Glutamatergic neuron (in vitro differentiated cells): ENCODE measurements around the gene AIP. TPM values are rescaled to one million over a fixed set of nuclear protein-coding genes. Genes with fewer than 3 reads are reported as not detected.

Experiments used
- DNase-seq: peaks from one replicate; pipeline ENCODE4 v3.0.0; 2022
- H3K27ac Mint-ChIP-seq: one replicate; pipeline ENCODE4 v1.8.0; 2020; ENCODE audit warnings: mild to moderate bottlenecking, mixed read lengths, inconsistent platforms; ENCODE audit not compliant: unreplicated experiment
- H3K27me3 Mint-ChIP-seq: one replicate; pipeline ENCODE4 v1.8.0; 2020; ENCODE audit warnings: mild to moderate bottlenecking, moderate library complexity, mixed read lengths, inconsistent platforms; ENCODE audit not compliant: unreplicated experiment
- H3K36me3 Mint-ChIP-seq: one replicate; pipeline ENCODE4 v1.8.0; 2020; ENCODE audit warnings: mild to moderate bottlenecking, mixed read lengths, inconsistent platforms; ENCODE audit not compliant: unreplicated experiment
- H3K4me1 Mint-ChIP-seq: one replicate; pipeline ENCODE4 v1.8.0; 2020; ENCODE audit warnings: mild to moderate bottlenecking, low read depth, mixed read lengths, inconsistent platforms; ENCODE audit not compliant: unreplicated experiment
- H3K4me3 Mint-ChIP-seq: one replicate; pipeline ENCODE4 v1.8.0; 2020; ENCODE audit warnings: mild to moderate bottlenecking, mixed read lengths, inconsistent platforms; ENCODE audit not compliant: unreplicated experiment
- H3K9me3 Mint-ChIP-seq: one replicate; pipeline ENCODE4 v1.8.0; 2020; ENCODE audit warnings: mild to moderate bottlenecking, moderate library complexity, mixed read lengths, inconsistent platforms; ENCODE audit not compliant: unreplicated experiment
- total RNA-seq: library from RNA; stranded (reverse); fragmentation: NEBNext Ultra II Directional; extraction: Animal tissue kit (Norgen Biotek cat#: 25700); gene quantifications from one replicate; pipeline ENCODE4 v1.2.1, GENCODE V29; 2021; ENCODE audit not compliant: unreplicated experiment
- TF ChIP-seq, protein P1 (sequence below): fragments of 200-600 bp; sonication (generic); IDR thresholded peaks from one replicate; pipeline ENCODE4 v1.5.0; 2021; ENCODE audit not compliant: partially characterized antibody, unreplicated experiment

Gene AIP
- total RNA-seq, 1 donor from 2014 or later: 43.0 TPM

DNA sequence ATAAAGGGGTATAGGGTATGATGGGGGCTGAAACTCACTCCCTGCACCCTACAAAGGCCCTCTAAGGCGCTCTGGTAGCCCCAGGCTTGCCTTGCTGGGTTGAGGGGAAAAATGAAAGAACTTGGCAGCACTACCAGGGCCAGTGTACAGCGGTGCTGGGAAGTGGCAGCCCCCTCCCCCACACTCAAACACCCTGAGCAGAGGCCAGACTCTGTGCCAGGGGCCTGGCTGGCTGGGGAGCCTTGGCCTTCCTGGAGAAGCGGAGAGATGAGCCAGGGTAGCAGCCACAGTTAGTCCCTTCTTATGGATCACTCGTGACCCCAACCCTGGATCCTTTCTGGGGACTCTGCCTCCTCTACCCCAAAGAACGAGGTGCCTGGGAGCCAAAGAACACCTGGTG lies 16.5 kb upstream of the AIP start:
- Mint-ChIP-seq H3K9me3 (peaks cover 7% of the 10 kb centered on the region), H3K27me3 (peaks cover 7% of the 10 kb centered on the region), H3K4me1 (peaks cover 4% of the 10 kb centered on the region), H3K36me3 (no peaks in the 10 kb centered on the region), H3K27ac (no peak overlapping the region), H3K4me3 (no peak overlapping the region)
- TF ChIP-seq, protein P1, sequence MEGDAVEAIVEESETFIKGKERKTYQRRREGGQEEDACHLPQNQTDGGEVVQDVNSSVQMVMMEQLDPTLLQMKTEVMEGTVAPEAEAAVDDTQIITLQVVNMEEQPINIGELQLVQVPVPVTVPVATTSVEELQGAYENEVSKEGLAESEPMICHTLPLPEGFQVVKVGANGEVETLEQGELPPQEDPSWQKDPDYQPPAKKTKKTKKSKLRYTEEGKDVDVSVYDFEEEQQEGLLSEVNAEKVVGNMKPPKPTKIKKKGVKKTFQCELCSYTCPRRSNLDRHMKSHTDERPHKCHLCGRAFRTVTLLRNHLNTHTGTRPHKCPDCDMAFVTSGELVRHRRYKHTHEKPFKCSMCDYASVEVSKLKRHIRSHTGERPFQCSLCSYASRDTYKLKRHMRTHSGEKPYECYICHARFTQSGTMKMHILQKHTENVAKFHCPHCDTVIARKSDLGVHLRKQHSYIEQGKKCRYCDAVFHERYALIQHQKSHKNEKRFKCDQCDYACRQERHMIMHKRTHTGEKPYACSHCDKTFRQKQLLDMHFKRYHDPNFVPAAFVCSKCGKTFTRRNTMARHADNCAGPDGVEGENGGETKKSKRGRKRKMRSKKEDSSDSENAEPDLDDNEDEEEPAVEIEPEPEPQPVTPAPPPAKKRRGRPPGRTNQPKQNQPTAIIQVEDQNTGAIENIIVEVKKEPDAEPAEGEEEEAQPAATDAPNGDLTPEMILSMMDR: no peak
- no peak for DNase-seq

DNA sequence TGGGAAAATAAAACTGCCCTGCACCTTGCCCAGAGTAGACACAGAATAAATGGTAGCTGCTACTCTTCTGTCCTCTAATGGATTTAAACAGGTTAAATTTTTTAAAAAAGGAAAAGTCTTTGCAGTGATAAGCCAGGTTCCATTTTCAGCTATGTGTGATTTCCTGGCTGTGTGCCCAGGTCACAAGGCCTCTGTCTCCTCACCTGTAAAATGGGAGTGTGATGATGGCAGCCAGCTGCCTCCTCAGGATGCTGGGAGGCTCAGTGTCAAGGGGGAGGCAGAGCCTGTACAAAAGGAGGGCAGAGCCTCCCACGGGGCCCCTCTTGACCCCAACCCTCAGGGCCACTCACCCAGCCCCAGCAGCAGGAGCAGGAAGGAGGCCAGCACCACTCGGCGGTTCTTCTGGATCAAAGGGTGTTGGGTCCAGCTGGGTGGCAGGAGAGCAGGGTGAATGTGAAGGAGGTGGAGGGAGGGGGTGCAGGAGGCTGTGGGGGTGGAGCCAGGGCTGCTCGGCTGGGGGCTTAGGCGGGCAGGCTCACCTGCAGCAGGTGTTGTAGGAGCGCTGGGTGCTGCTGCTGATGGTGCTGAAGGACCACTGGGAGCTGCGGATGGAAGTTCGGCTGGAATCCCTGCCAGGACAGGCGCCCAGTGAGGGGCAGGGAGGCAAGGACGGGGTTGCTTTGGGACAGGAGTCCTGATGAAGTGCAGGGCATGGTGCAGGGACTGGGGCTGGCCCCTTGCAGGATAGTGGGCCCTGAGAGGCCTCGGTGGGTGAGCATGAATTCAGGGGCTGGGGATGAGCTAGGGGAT lies 15.7 kb upstream of the AIP start:
- Mint-ChIP-seq H3K9me3 (peaks cover 7% of the 10 kb centered on the region), H3K27ac (no peak overlapping the region), H3K4me1 (peaks cover 4% of the 10 kb centered on the region), H3K4me3 (peak overlapping the region; percentile 89), H3K27me3 (peaks cover 8% of the 10 kb centered on the region), H3K36me3 (no peaks in the 10 kb centered on the region)
- DNase-seq: no peak
- TF ChIP-seq, protein P1: no peak

DNA sequence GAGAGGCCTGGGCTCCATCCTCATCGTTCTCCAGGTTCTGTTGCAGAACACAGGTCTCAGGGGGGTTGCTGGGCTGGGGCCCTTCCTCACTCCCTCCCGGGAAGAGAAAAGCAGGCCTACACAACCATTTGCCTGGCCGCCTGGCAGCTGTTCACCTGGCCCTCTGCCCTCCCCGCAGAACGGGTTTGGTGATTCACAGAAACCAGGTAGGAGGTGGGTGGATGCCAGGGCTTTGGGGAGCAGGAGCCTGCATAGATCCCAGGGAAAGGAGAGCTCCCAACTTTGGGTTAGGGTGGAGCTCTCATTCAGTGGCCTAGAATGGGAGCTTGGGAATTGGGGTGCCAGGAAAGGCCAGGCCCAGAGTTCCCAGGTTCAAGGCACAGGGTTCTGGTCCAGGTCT lies 14.8 kb upstream of the AIP start:
- peaks cover 4% of the 10 kb centered on the region for H3K4me1 Mint-ChIP-seq
- peaks cover 8% of the 10 kb centered on the region for H3K27me3 Mint-ChIP-seq
- no peaks in the 10 kb centered on the region for H3K36me3 Mint-ChIP-seq
- peak overlapping the region; percentile 89 for H3K4me3 Mint-ChIP-seq
- TF ChIP-seq, protein P1: no peak
- DNase-seq: no peak
- peaks cover 7% of the 10 kb centered on the region for H3K9me3 Mint-ChIP-seq
- peak overlapping the region; percentile 84 for H3K27ac Mint-ChIP-seq

DNA sequence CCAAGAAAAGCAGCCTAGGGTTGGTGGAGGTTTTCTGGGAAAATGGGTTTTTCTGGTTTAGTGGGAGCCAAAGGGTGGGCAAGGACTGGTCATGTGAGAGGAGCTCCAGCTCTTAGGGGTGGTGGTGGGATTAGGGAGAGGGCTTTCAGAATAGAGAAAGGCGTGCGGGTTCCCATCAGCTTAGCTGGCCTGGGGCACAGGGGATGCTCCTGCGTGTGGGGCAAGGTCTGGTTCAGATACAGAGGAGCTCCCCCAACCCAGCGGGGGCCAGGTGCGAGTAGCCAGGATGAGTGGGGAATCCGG lies 14.4 kb upstream of the AIP start:
- no peak for DNase-seq
- H3K9me3 Mint-ChIP-seq: peaks cover 7% of the 10 kb centered on the region
- no peaks in the 10 kb centered on the region for H3K36me3 Mint-ChIP-seq
- H3K27ac Mint-ChIP-seq: peak overlapping the region; percentile 84
- peaks cover 8% of the 10 kb centered on the region for H3K27me3 Mint-ChIP-seq
- TF ChIP-seq, protein P1: no peak
- peaks cover 4% of the 10 kb centered on the region for H3K4me1 Mint-ChIP-seq
- H3K4me3 Mint-ChIP-seq: peak overlapping the region; percentile 89

DNA sequence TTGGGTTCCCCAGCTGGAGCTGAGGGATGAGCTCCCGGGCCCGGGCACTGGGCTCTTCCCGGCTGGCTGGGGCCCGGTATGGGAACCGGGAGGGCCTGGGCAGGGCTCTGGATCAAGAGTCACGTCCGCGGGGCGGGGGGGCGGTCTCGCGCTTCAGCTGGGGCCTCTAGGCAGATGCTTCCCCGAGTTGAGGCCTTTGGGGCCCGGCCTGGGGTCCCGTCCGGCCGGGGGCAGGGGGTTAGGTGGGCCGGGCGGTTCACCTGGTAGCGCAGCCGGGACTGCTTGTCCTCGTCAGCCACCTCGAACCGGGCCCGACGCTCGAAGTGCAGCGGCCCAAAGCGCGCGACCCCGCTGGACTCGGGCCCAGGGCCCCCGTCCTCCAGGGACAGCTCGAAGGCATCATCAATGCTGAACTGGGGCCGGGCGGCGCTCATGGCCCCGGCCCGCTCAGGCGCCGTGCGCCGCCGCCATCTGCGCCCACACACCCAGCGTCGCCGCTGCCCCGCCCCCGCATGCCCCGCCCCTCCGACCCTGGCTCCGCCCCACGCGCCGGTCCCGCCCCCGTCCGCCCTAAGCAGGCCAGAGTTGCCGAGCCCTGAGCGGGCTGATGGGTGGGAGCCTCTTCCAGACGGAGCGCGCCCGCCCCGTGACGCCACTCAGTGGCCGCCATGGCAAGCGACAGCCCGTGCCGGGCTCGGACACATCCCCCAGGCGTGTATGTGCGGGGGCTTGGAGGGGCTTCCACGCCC lies 13.9 kb upstream of the AIP start, which contains the start of gene TMEM134:
Gene TMEM134, minus strand, starts transcription at position 493 of the 749 bp plus-strand sequence. Its CDS starts 59 bp downstream, at position 434.
- Mint-ChIP-seq H3K4me3 (peak within 1 kb of the TSS; percentile 89), H3K27ac (peak within 1 kb of the TSS; percentile 84), H3K9me3 (peaks cover 7% of the 10 kb centered on the region), H3K36me3 (no peaks in the 10 kb centered on the region), H3K27me3 (peaks cover 8% of the 10 kb centered on the region), H3K4me1 (peaks cover 4% of the 10 kb centered on the region)
- peak; percentile 95 for DNase-seq
- TF ChIP-seq, protein P1: no peak
